Prostate gland (tissue), 2 donors: ENCODE data around the gene MESP2. TPM values are rescaled to one million over a fixed set of nuclear protein-coding genes. Genes with fewer than 3 reads are reported as not detected.
A peak's percentile ranks its signal among the peaks of the same experiment; 100 is the strongest.

ENCODE experiments used
- DNase-seq: peaks from one replicate; pipeline ENCODE4 v3.0.0-alpha.2; 2019; ENCODE audit warnings: low spot score
- H3K27ac ChIP-seq, 2 donors: fragments of 200-600 bp; sonication (generic); 2 replicates each; pipeline ENCODE4 v1.5.1; 2017 to 2019
- H3K27me3 ChIP-seq: fragments of 200-600 bp; sonication (generic); replicated peaks from 2 replicates; pipeline ENCODE4 v1.5.1; 2019; ENCODE audit not compliant: insufficient read depth
- H3K36me3 ChIP-seq, 2 donors: fragments of 200-600 bp; sonication (generic); 1 replicate in 1 of 2; 2 replicates in 1 of 2; pipeline versions ENCODE4 v1.5.1 to v1.8.1; 2017 to 2019
- H3K4me1 ChIP-seq: fragments of 200-600 bp; sonication (generic); replicated peaks from 2 replicates; pipeline ENCODE4 v1.5.1; 2019
- H3K4me3 ChIP-seq, 2 donors: fragments of 200-600 bp; sonication (generic); 2 replicates each; pipeline ENCODE4 v1.5.1; 2017 to 2019
- H3K9me3 ChIP-seq: fragments of 200-600 bp; sonication (generic); 2 replicates; pipeline ENCODE4 v1.5.1; 2017
- POLR2A ChIP-seq: fragments of 450-650 bp; IDR thresholded peaks from one replicate; pipeline ENCODE4 v1.6.1; 2016; ENCODE audit warnings: antibody characterized with exemption, mild to moderate bottlenecking
- POLR2AphosphoS5 ChIP-seq: sonication (generic); formaldehyde crosslinking; IDR thresholded peaks from one replicate; pipeline ENCODE4 v1.6.1; 2017; ENCODE audit warnings: antibody characterized with exemption
- WGBS: methylation state at CpG from one replicate; pipeline ENCODE4 v1.1.5; 2018; 5-methylcytosine and 5-hydroxymethylcytosine counted together
- intact Hi-C: fragments of 100-400 bp; cut with DNase I; formaldehyde crosslinking; loops from one replicate; pipeline ENCODE4 v1.14.2; 2022
- total RNA-seq, 2 donors: library from RNA; depleted of rRNA; stranded (reverse); fragments of >200 nt; gene quantifications; one replicate each; pipeline ENCODE4 v1.1.0, GENCODE V29; 2016
- TF ChIP-seq, protein P1 (sequence below), 4 experiments: fragments of 200-600 bp in 2 of 4; fragments of 450-650 bp in 2 of 4; sonication (generic) in 2 of 4; IDR thresholded peaks; 1 replicate in 3 of 4; 2 replicates in 1 of 4; pipeline ENCODE4 v1.5.1; 2016 to 2019; ENCODE audit warnings: antibody characterized with exemption in 4 of 4, mild to moderate bottlenecking in 2 of 4, moderate library complexity in 2 of 4

Gene MESP2
- total RNA-seq, 2 donors from 2014 or later = 1.4 TPM; not detected in 1

DNA sequence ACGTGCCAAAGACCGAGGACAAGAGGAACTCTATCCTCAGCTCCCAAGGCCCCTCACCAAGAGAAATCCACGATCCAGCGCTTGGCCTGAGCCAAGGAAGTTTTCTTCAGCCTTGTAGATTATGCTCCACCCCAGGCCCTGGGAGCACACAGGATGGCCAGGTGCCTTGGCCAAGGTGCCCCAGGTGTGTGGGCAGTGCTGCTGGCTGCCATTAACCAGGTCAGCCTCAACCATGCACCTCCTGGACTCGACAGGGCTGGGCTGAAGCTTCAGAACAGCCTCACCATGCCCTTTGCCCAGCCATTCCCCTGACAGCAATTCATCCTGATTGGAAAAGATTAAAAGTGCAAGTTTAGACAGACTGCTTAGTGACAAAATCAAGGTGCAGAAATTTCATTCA lies 14.2 kb upstream of the MESP2 start:
- H3K36me3 ChIP-seq = no peaks in the 10 kb centered on the region
- no peak for DNase-seq
- H3K4me1 ChIP-seq = peaks cover 6% of the 10 kb centered on the region
- WGBS = 80% methylated on average over 5 of the region's 5 CpGs
- H3K27me3 ChIP-seq = no peaks in the 10 kb centered on the region
- H3K4me3 ChIP-seq = no peak overlapping the region
- H3K27ac ChIP-seq = peak overlapping the region; percentile 83 to 92
- H3K9me3 ChIP-seq = no peaks in the 10 kb centered on the region
- intact Hi-C loops = loop anchor here (2.0 to 10.0 kb wide), 2 partner anchors 113 to 313 kb away; no protein-coding TSS in a partner anchor
- TF ChIP-seq, protein P1, sequence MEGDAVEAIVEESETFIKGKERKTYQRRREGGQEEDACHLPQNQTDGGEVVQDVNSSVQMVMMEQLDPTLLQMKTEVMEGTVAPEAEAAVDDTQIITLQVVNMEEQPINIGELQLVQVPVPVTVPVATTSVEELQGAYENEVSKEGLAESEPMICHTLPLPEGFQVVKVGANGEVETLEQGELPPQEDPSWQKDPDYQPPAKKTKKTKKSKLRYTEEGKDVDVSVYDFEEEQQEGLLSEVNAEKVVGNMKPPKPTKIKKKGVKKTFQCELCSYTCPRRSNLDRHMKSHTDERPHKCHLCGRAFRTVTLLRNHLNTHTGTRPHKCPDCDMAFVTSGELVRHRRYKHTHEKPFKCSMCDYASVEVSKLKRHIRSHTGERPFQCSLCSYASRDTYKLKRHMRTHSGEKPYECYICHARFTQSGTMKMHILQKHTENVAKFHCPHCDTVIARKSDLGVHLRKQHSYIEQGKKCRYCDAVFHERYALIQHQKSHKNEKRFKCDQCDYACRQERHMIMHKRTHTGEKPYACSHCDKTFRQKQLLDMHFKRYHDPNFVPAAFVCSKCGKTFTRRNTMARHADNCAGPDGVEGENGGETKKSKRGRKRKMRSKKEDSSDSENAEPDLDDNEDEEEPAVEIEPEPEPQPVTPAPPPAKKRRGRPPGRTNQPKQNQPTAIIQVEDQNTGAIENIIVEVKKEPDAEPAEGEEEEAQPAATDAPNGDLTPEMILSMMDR (IDR thresholded peaks at IDR 0.05) = no peak
- TF ChIP-seq POLR2A (no peak), POLR2AphosphoS5 (no peak)

DNA sequence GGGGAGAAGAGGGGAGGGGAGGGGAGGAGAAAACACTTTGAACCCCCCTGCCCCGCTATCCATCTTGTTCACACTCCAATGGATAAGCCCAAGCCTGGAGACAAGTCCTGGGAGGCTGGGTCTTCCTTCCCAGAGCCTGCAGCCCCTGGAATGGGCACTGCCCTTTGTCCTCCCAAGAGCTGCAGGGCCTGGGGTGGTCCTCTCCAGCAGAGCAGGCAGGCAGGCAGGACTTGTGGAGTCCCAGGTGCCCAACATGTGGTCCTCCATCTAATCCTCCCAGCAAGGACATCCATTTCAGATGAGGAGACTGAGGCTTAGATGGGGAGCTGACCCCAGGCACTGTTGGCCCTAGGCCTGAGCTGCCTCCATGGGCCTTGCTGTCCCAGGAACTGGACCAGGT lies 10.4 kb upstream of the MESP2 start:
- H3K27me3 ChIP-seq = no peaks in the 10 kb centered on the region
- TF ChIP-seq POLR2A (no peak), POLR2AphosphoS5 (no peak)
- TF ChIP-seq, protein P1 (IDR thresholded peaks at IDR 0.05) = no peak
- WGBS = 52% methylated on average over 1 of the region's 1 CpG
- peaks cover 12% of the 10 kb centered on the region for H3K4me1 ChIP-seq
- H3K9me3 ChIP-seq = no peaks in the 10 kb centered on the region
- intact Hi-C loops = loop anchor here (10.0 kb wide), 1 partner anchor 309 kb away; no protein-coding TSS in a partner anchor
- H3K4me3 ChIP-seq = no peak overlapping the region
- DNase-seq = no peak
- H3K36me3 ChIP-seq = no peaks in the 10 kb centered on the region
- H3K27ac ChIP-seq = no peak overlapping the region

DNA sequence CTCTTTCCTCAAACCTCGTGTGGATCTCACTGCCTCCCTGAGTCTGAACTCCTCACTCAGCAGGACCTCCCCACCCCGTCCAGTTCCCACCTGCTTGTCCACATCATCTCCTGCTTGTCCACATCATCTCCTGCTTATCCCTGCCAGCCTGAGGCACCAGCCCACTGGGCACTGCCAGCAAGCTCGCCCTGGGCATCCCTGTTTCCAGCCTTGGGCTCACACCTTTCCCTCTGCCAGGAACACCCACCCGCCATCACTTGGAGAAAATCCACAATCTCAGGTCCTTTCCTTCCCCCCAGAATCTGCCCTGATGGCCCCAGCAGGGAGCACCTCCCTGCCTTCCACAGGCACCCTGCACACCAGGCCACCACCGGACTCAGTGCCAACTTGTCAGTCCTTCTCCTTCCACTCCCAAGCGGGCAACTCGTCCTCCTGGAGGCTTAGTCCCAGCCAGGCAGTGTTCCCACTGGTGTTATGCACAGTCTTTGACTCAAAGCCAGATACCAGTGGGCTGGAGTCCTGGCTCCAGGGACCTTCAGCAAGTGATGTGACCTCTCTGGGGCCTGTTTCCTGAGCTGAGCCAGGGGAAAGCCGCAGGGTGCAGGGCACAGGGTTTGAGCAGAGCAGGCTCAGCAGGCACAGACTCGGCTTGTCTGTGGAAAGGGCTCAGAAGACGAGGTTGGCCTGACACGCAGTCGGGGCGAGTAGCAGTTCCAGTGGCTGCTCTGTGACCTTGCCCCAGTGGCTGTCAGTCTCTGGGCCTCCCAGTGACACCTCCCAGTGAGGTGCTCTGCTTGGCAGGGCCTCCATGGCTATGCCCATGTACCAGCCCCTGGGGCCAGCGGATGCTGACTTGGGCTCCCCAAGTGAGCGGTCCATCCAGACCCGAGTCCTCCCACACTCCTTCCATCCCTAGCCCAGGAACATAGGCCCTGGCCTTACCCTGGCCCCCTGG lies 9.5 kb upstream of the MESP2 start:
- Histone ChIP-seq H3K4me1 (peaks cover 6% of the 10 kb centered on the region), H3K27me3 (no peaks in the 10 kb centered on the region), H3K4me3 (no peak overlapping the region), H3K9me3 (no peaks in the 10 kb centered on the region), H3K27ac (peak overlapping the region; percentile 70 to 75), H3K36me3 (no peaks in the 10 kb centered on the region)
- intact Hi-C loops = loop anchor here (10.0 kb wide), 1 partner anchor 308 kb away; no protein-coding TSS in a partner anchor
- DNase-seq = no peak
- WGBS = 89% methylated on average over 16 of the region's 16 CpGs
- TF ChIP-seq POLR2A (no peak), POLR2AphosphoS5 (no peak)
- TF ChIP-seq, protein P1 (IDR thresholded peaks at IDR 0.05) = no peak

DNA sequence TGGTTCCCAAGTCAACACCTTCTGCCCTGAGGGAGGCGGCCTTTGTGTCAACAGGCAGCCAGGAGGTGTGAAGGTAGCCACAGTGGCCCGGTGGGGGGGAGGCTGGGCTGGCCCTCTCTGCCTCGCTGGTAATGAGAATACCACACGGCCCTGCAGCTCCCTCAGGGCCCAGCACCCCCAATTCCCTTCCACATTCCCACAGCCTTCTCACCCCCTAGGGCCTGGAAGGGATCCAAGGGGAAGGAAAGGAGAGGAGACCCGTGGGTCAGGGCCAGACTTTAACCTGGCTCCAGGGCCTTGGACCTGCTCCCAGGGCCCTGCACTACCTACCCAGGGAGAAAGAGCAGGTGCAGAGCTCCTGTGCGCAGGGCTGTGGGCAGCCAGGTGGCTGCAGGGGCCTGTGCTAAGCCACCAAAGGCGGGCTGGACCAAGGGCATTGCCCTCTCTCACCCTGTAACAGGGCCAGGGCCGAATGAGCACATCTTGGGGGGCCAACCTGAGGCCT lies 8.7 kb upstream of the MESP2 start:
- intact Hi-C loops = loop anchor here (10.0 kb wide), 1 partner anchor 307 kb away; no protein-coding TSS in a partner anchor
- Histone ChIP-seq H3K4me3 (no peak overlapping the region), H3K4me1 (peaks cover 6% of the 10 kb centered on the region), H3K27me3 (no peaks in the 10 kb centered on the region), H3K9me3 (no peaks in the 10 kb centered on the region), H3K36me3 (no peaks in the 10 kb centered on the region), H3K27ac (peak overlapping the region; percentile 70 to 75)
- 63% methylated on average over 8 of the region's 8 CpGs for WGBS
- TF ChIP-seq, protein P1 (IDR thresholded peaks at IDR 0.05) = no peak
- TF ChIP-seq POLR2A (no peak), POLR2AphosphoS5 (no peak)
- no peak for DNase-seq
